GM12878 (cell line): ENCODE data around the gene ELF2. TPM values are rescaled to one million over a fixed set of nuclear protein-coding genes. Genes with fewer than 3 reads are reported as not detected.

Source experiments
- ATAC-seq: fragments of 200-7000 bp; cut with Tn5 transposase; 3 replicates; pipeline ENCODE4 v1.9.1; 2020; ENCODE audit warnings: mild to moderate bottlenecking, moderate library complexity
- BruUV-seq: library from RNA; stranded (reverse); fragments of 400-500 nt; replicated peaks from 2 replicates; lab custom pipeline; 2021; lab: Mats Ljungman, UMichigan
- CTCF ChIA-PET: fragments of 300-600 bp; sonication (Branson Sonifier 250); formaldehyde crosslinking; extraction: SDS; loops from one replicate; lab custom pipeline; 2021; ENCODE audit warnings: inconsistent platforms; lab: Yijun Ruan, JAX
- POLR2A ChIA-PET: fragments of 350-600 bp; formaldehyde crosslinking; extraction: SDS; loops from one replicate; lab custom pipeline; 2021; ENCODE audit warnings: inconsistent platforms; lab: Charles Lee
- RAD21 ChIA-PET: fragments of 300-600 bp; sonication (Branson Sonifier 250); formaldehyde crosslinking; loops from one replicate; lab custom pipeline; 2023; ENCODE audit warnings: antibody characterized with exemption; ENCODE audit not compliant: unreplicated experiment; lab: Charles Lee
- SMC1A ChIA-PET: fragments of 300-600 bp; sonication (Branson Sonifier 250); formaldehyde crosslinking; loops from one replicate; lab custom pipeline; 2023; ENCODE audit not compliant: unreplicated experiment, uncharacterized antibody; lab: Charles Lee
- DNase-seq: peaks from one replicate; pipeline ENCODE4 v3.0.0-alpha.2; 2011; ENCODE audit warnings: low read depth, low spot score
- FAIRE-seq: peaks from 3 replicates; lab custom pipeline; 2011; peaks lifted over from hg19 to GRCh38; lab: Jason Lieb, UNC
- H2AFZ ChIP-seq: 2 replicates; pipeline ENCODE4 v1.6.0; 2011; ENCODE audit warnings: low read depth, low read length, control low read depth; ENCODE audit not compliant: control insufficient read depth
- H3K27ac ChIP-seq: 2 replicates; pipeline ENCODE4 v1.5.1; 2011; ENCODE audit warnings: control low read depth; ENCODE audit not compliant: control insufficient read depth, insufficient read depth
- H3K27me3 ChIP-seq, 2 experiments: replicated peaks in 1 of 2; 2 replicates each; pipeline versions ENCODE4 v1.6.0 to v1.6.1; 2011; ENCODE audit warnings: low read length in 1 of 2; ENCODE audit not compliant: control insufficient read depth in 2 of 2, insufficient read depth in 2 of 2
- H3K36me3 ChIP-seq, 2 experiments: 2 replicates each; pipeline ENCODE4 v1.5.1; 2011; ENCODE audit warnings: low read length in 1 of 2; ENCODE audit not compliant: control insufficient read depth in 2 of 2, insufficient read depth in 2 of 2
- H3K4me1 ChIP-seq: 2 replicates; pipeline ENCODE4 v1.6.1; 2011; ENCODE audit warnings: mild to moderate bottlenecking, low read length, moderate library complexity, mixed read lengths; ENCODE audit not compliant: control insufficient read depth, insufficient read depth
- H3K4me2 ChIP-seq: 2 replicates; pipeline ENCODE4 v1.6.0; 2011; ENCODE audit warnings: control low read depth; ENCODE audit not compliant: control insufficient read depth, insufficient read depth
- H3K4me3 ChIP-seq: fragments of 200-600 bp; sonication (generic); 2 replicates; pipeline ENCODE4 v1.5.1; 2016
- H3K79me2 ChIP-seq: 2 replicates; pipeline ENCODE4 v1.6.0; 2011; ENCODE audit warnings: low read length; ENCODE audit not compliant: control insufficient read depth, insufficient read depth
- H3K9ac ChIP-seq: 2 replicates; pipeline ENCODE4 v1.8.0; 2011; ENCODE audit warnings: low read length, control low read depth, mixed read lengths; ENCODE audit not compliant: control insufficient read depth, insufficient read depth
- H3K9me3 ChIP-seq: replicated peaks from 3 replicates; pipeline ENCODE4 v1.5.1; 2011; ENCODE audit warnings: mild to moderate bottlenecking, low read length; ENCODE audit not compliant: control insufficient read depth, insufficient read depth
- H4K20me1 ChIP-seq: 2 replicates; pipeline ENCODE4 v1.6.0; 2011; ENCODE audit not compliant: control insufficient read depth, insufficient read depth
- CEBPZ ChIP-seq: fragments of 150-350 bp; IDR thresholded peaks from 2 replicates; pipeline ENCODE4 v1.6.1; 2016; ENCODE audit warnings: low read depth, low read length
- NKRF ChIP-seq: fragments of 450-650 bp; conservative IDR thresholded peaks from 2 replicates; pipeline ENCODE4 v1.6.1; 2017; ENCODE audit warnings: mild to moderate bottlenecking, moderate library complexity
- RELA ChIP-seq: fragments of 450-650 bp; IDR thresholded peaks from 2 replicates; pipeline ENCODE4 v1.8.0; 2014; ENCODE audit warnings: borderline replicate concordance; ENCODE audit not compliant: partially characterized antibody
- WGBS: methylation state at CpG from one replicate; pipeline ENCODE4 v1.1.6; 2016; ENCODE audit warnings: low lambda C conversion rate; ENCODE audit not compliant: insufficient replicate concordance, insufficient coverage; ENCODE audit errors: missing lambda C conversion rate; 5-methylcytosine and 5-hydroxymethylcytosine counted together
- in situ Hi-C: fragments of 300-500 bp; cut with MboI; formaldehyde crosslinking; loops from 9 replicates; pipeline ENCODE4 v1.14.3; 2018; ENCODE audit warnings: mixed read lengths
- intact Hi-C: fragments of 100-400 bp; cut with micrococcal nuclease; formaldehyde crosslinking; loops from one replicate; pipeline ENCODE4 v1.14.2; 2022; ENCODE audit not compliant: unreplicated experiment
- polyA plus RNA-seq, 11 experiments: library from polyadenylated mRNA; depleted of rRNA in 4 of 11; unstranded in 6 of 11; stranded (reverse) in 5 of 11; fragments of >200 nt; fragmentation: Nextera tagmentation in 4 of 11; fragmentation: Illumina TruSeq in 1 of 11; extraction: Ambion mirVana in 4 of 11; extraction: Trizol in 1 of 11; gene quantifications; 1 replicate in 1 of 11; 2 replicates in 10 of 11; pipeline versions ENCODE4 v1.2.1 to v1.2.3, GENCODE V29; 2011 to 2016; ENCODE audit warnings: inconsistent platforms in 2 of 11, missing spikeins in 2 of 11, low read depth in 1 of 11
- total RNA-seq, 4 experiments: library from RNA; depleted of rRNA in 3 of 4; stranded (reverse); fragments of >200 nt in 3 of 4; fragmentation: Illumina TruSeq in 1 of 4; extraction: Trizol in 1 of 4; gene quantifications; 2 replicates each; pipeline versions ENCODE4 v1.2.1 to v1.2.3, GENCODE V29; 2013 to 2021

Gene ELF2
- total and polyA plus RNA-seq, 10 of the 15 experiments (the other 5 are each of a cell fraction or from before 2014, with no cell fraction given): 10.5 to 30.1 (median 20.5) TPM

- ChIA-PET RAD21 (no interaction called here), SMC1A (interaction anchor here (0.5 to 1.5 kb wide), 3 partner anchors 11 to 61 kb away, joined by 3 to 4 read pairs (median 3); no protein-coding TSS in a partner anchor), POLR2A (no interaction called here), CTCF (interaction anchor here (0.9 to 1.1 kb wide), 2 partner anchors 16 to 62 kb away, joined by 3 read pairs; no protein-coding TSS in a partner anchor)
- intact Hi-C loops: no loop called here
- no peaks in the 10 kb centered on the region for H3K4me1 ChIP-seq
- H2AFZ ChIP-seq: no peak overlapping the region
- H4K20me1 ChIP-seq: no peaks in the 10 kb centered on the region
- no peak overlapping the region for H3K27ac ChIP-seq
- H3K9me3 ChIP-seq: no peaks in the 10 kb centered on the region
- no peak overlapping the region for H3K4me3 ChIP-seq
- H3K4me2 ChIP-seq: no peak overlapping the region
- BruUV-seq: no TSS peak
- no peaks in the 10 kb centered on the region for H3K79me2 ChIP-seq
- in situ Hi-C loops: no loop called here
- DNase-seq: no peak
- ATAC-seq: no peak
- TF ChIP-seq NKRF (no peak), RELA (no peak), CEBPZ (no peak)
- H3K9ac ChIP-seq: no peak overlapping the region
- no peaks in the 10 kb centered on the region for H3K36me3 ChIP-seq
- no peaks in the 10 kb centered on the region for H3K27me3 ChIP-seq
- WGBS: 62% methylated on average over 12 of the region's 12 CpGs
- no peak for FAIRE-seq
Measured at GRCh38 chr4:139092271-139092670, 84.7 kb downstream of the ELF2 start.
